CD14-positive monocyte (primary cell): ENCODE results near the gene HSPA2. TPM values are rescaled to one million over a fixed set of nuclear protein-coding genes. Genes with fewer than 3 reads are reported as not detected.

Source experiments
- DNase-seq, 3 donors: peaks; one replicate each; pipeline ENCODE4 v3.0.0-alpha.2; 2011 to 2022
- H2AFZ ChIP-seq: 2 replicates; pipeline ENCODE4 v1.6.0; 2012; ENCODE audit warnings: mild to moderate bottlenecking, low read depth, low read length, inconsistent platforms; ENCODE audit not compliant: insufficient read depth, poor library complexity, severe bottlenecking
- H3K27ac ChIP-seq, 2 donors: 1 replicate in 1 of 2; 2 replicates in 1 of 2; pipeline ENCODE4 v1.5.1; 2012 to 2013; ENCODE audit warnings: low read length in 2 of 2, control low read depth in 1 of 2, inconsistent platforms in 1 of 2, low read depth in 1 of 2, mild to moderate bottlenecking in 1 of 2
- H3K27me3 ChIP-seq, 2 donors: one replicate each; pipeline versions ENCODE4 v1.6.0 to v1.6.1; 2011 to 2013; ENCODE audit warnings: low read length in 2 of 2; ENCODE audit not compliant: control insufficient read depth in 2 of 2, insufficient read depth in 2 of 2
- H3K36me3 ChIP-seq, 2 donors: replicated peaks in 1 of 2; 1 replicate in 1 of 2; 2 replicates in 1 of 2; pipeline versions ENCODE4 v1.5.1 to v1.6.1; 2012 to 2013; ENCODE audit warnings: low read length in 2 of 2, control low read depth in 1 of 2, inconsistent platforms in 1 of 2, mild to moderate bottlenecking in 1 of 2; ENCODE audit not compliant: insufficient read depth in 2 of 2, control insufficient read depth in 1 of 2
- H3K4me1 ChIP-seq, 2 donors: 1 replicate in 1 of 2; 2 replicates in 1 of 2; pipeline versions ENCODE4 v1.5.1 to v1.6.1; 2012 to 2013; ENCODE audit warnings: low read length in 2 of 2, control low read depth in 1 of 2, inconsistent platforms in 1 of 2, mild to moderate bottlenecking in 1 of 2, moderate library complexity in 1 of 2; ENCODE audit not compliant: insufficient read depth in 2 of 2, control insufficient read depth in 1 of 2
- H3K4me2 ChIP-seq: replicated peaks from 2 replicates; pipeline ENCODE3; 2012; ENCODE audit warnings: low read length, moderate library complexity, mild to moderate bottlenecking; ENCODE audit not compliant: poor library complexity, severe bottlenecking; ENCODE audit errors: extremely low read depth
- H3K4me3 ChIP-seq, 3 experiments: fragments of 200-600 bp in 1 of 3; sonication (generic) in 1 of 3; replicated peaks in 1 of 3; 1 replicate in 2 of 3; 2 replicates in 1 of 3; pipeline ENCODE4 v1.5.1; 2011 to 2013; ENCODE audit warnings: low read length in 3 of 3, mild to moderate bottlenecking in 3 of 3, control low read depth in 2 of 3, low read depth in 2 of 3, inconsistent platforms in 1 of 3, moderate library complexity in 1 of 3
- H3K79me2 ChIP-seq: 2 replicates; pipeline ENCODE4 v1.6.0; 2012; ENCODE audit warnings: mild to moderate bottlenecking, control low read depth, inconsistent platforms, low read length, moderate library complexity; ENCODE audit not compliant: insufficient read depth
- H3K9ac ChIP-seq: 2 replicates; pipeline ENCODE4 v1.6.0; 2017; ENCODE audit warnings: low read length, mild to moderate bottlenecking; ENCODE audit not compliant: insufficient read depth, poor library complexity, severe bottlenecking
- H3K9me3 ChIP-seq, 2 donors: replicated peaks in 1 of 2; 1 replicate in 1 of 2; 2 replicates in 1 of 2; pipeline versions ENCODE4 v1.5.1 to v1.6.1; 2012 to 2013; ENCODE audit warnings: low read length in 2 of 2, control low read depth in 1 of 2; ENCODE audit not compliant: control insufficient read depth in 1 of 2, insufficient read depth in 1 of 2
- H4K20me1 ChIP-seq: 2 replicates; pipeline ENCODE4 v1.6.0; 2012; ENCODE audit warnings: mild to moderate bottlenecking, low read length, control low read depth, moderate library complexity; ENCODE audit not compliant: insufficient read depth
- H3K27ac Mint-ChIP-seq, 7 donors: one replicate each; pipeline ENCODE4 v1.8.0; 2020; ENCODE audit warnings: mild to moderate bottlenecking in 7 of 7, mixed read lengths in 7 of 7, moderate library complexity in 6 of 7, inconsistent platforms in 2 of 7
- H3K27me3 Mint-ChIP-seq, 3 donors: one replicate each; pipeline ENCODE4 v1.8.0; 2021 to 2022; ENCODE audit warnings: low read depth in 3 of 3, mild to moderate bottlenecking in 3 of 3, mixed read lengths in 3 of 3, moderate library complexity in 3 of 3, inconsistent platforms in 1 of 3
- H3K36me3 Mint-ChIP-seq, 2 donors: one replicate each; pipeline ENCODE4 v1.8.0; 2020; ENCODE audit warnings: mixed read lengths in 2 of 2, inconsistent platforms in 1 of 2, mild to moderate bottlenecking in 1 of 2
- H3K4me1 Mint-ChIP-seq: one replicate; pipeline ENCODE4 v1.8.0; 2020; ENCODE audit warnings: mild to moderate bottlenecking, mixed read lengths
- H3K4me3 Mint-ChIP-seq, 2 donors: one replicate each; pipeline ENCODE4 v1.8.0; 2020; ENCODE audit warnings: mild to moderate bottlenecking in 2 of 2, mixed read lengths in 2 of 2, moderate library complexity in 1 of 2
- H3K9me3 Mint-ChIP-seq, 7 donors: one replicate each; pipeline ENCODE4 v1.8.0; 2020 to 2022; ENCODE audit warnings: mixed read lengths in 7 of 7, mild to moderate bottlenecking in 6 of 7, moderate library complexity in 6 of 7, inconsistent platforms in 2 of 7
- WGBS: methylation state at CpG from one replicate; pipeline ENCODE4 v1.1.5; 2013; ENCODE audit warnings: missing lambda C conversion rate; ENCODE audit not compliant: insufficient coverage; 5-methylcytosine and 5-hydroxymethylcytosine counted together
- intact Hi-C, 2 donors: fragments of 100-400 bp; cut with micrococcal nuclease; formaldehyde crosslinking; loops; one replicate each; pipeline versions ENCODE4 v1.15.0 to v1.15.1; 2023
- polyA plus RNA-seq, 3 donors: library from polyadenylated mRNA; depleted of rRNA in 1 of 3; unstranded in 2 of 3; stranded (reverse) in 1 of 3; fragments of 300-500 nt in 2 of 3; fragments of >200 nt in 1 of 3; fragmentation: Illumina TruSeq in 2 of 3; gene quantifications; 1 replicate in 2 of 3; 2 replicates in 1 of 3; pipeline ENCODE4 v1.2.3, GENCODE V29; 2012 to 2021
- TF ChIP-seq, protein P1 (sequence below): fragments of 200-600 bp; IDR thresholded peaks from one replicate; pipeline ENCODE4 v1.8.0; 2022; ENCODE audit warnings: antibody characterized with exemption, mild to moderate bottlenecking

The HSPA2 gene
- polyA plus RNA-seq, 3 donors: 0.17 to 0.41 TPM; not detected in 1

GRCh38 chr14:64518229-64518628 is 22.3 kb upstream of the HSPA2 start:
- peaks cover 100% of the 10 kb centered on the region for H4K20me1 ChIP-seq
- DNase-seq: no peak
- TF ChIP-seq, protein P1, sequence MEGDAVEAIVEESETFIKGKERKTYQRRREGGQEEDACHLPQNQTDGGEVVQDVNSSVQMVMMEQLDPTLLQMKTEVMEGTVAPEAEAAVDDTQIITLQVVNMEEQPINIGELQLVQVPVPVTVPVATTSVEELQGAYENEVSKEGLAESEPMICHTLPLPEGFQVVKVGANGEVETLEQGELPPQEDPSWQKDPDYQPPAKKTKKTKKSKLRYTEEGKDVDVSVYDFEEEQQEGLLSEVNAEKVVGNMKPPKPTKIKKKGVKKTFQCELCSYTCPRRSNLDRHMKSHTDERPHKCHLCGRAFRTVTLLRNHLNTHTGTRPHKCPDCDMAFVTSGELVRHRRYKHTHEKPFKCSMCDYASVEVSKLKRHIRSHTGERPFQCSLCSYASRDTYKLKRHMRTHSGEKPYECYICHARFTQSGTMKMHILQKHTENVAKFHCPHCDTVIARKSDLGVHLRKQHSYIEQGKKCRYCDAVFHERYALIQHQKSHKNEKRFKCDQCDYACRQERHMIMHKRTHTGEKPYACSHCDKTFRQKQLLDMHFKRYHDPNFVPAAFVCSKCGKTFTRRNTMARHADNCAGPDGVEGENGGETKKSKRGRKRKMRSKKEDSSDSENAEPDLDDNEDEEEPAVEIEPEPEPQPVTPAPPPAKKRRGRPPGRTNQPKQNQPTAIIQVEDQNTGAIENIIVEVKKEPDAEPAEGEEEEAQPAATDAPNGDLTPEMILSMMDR: no peak

GRCh38 chr14:64520699-64521098 is 19.8 kb upstream of the HSPA2 start:
- H2AFZ ChIP-seq: no peak overlapping the region
- H3K4me3 ChIP-seq: no peak overlapping the region
- H3K9me3 ChIP-seq: no peaks in the 10 kb centered on the region
- WGBS: no CpG with 5 or more reads among the region's 4 CpGs
- no peak overlapping the region for H3K4me3 Mint-ChIP-seq
- TF ChIP-seq, protein P1: no peak
- intact Hi-C loops: no loop called here
- H3K79me2 ChIP-seq: peaks cover 79% of the 10 kb centered on the region
- H4K20me1 ChIP-seq: peaks cover 98% of the 10 kb centered on the region
- H3K27ac ChIP-seq: no peak overlapping the region
- peaks cover 25 to 38% of the 10 kb centered on the region in 2 donors for H3K36me3 ChIP-seq
- no peak overlapping the region for H3K4me2 ChIP-seq
- no peaks in the 10 kb centered on the region for H3K27me3 Mint-ChIP-seq
- no peaks in the 10 kb centered on the region for H3K9me3 Mint-ChIP-seq
- H3K27ac Mint-ChIP-seq: peak overlapping the region in 1 of 7 donors; percentile 7
- no peaks in the 10 kb centered on the region for H3K27me3 ChIP-seq
- no peaks in the 10 kb centered on the region for H3K4me1 ChIP-seq
- DNase-seq: no peak
- no peaks in the 10 kb centered on the region for H3K4me1 Mint-ChIP-seq
- peaks cover 5 to 12% of the 10 kb centered on the region in 2 donors for H3K36me3 Mint-ChIP-seq
- H3K9ac ChIP-seq: no peak overlapping the region

More at GRCh38 chr14:64518229-64518628, 22.3 kb upstream of the HSPA2 start:
- H3K27ac Mint-ChIP-seq: peak overlapping the region in 1 of 7 donors; percentile 26
- H3K27me3 ChIP-seq: no peaks in the 10 kb centered on the region
- no peaks in the 10 kb centered on the region for H3K9me3 Mint-ChIP-seq
- no peak overlapping the region for H3K27ac ChIP-seq
- no peak overlapping the region for H3K4me3 ChIP-seq
- H3K27me3 Mint-ChIP-seq: no peaks in the 10 kb centered on the region
- H3K79me2 ChIP-seq: peaks cover 97% of the 10 kb centered on the region
- H3K9me3 ChIP-seq: no peaks in the 10 kb centered on the region
- H3K4me1 ChIP-seq: no peaks in the 10 kb centered on the region
- intact Hi-C loops: no loop called here
- H3K4me2 ChIP-seq: no peak overlapping the region
- H2AFZ ChIP-seq: no peak overlapping the region
- peaks cover 4 to 6% of the 10 kb centered on the region in 2 donors for H3K36me3 Mint-ChIP-seq
- peaks cover 19 to 30% of the 10 kb centered on the region in 2 donors for H3K36me3 ChIP-seq
- WGBS: no CpG with 5 or more reads among the region's 4 CpGs
- H3K4me1 Mint-ChIP-seq: no peaks in the 10 kb centered on the region
- no peak overlapping the region for H3K4me3 Mint-ChIP-seq
- H3K9ac ChIP-seq: no peak overlapping the region
